GM12801 (cell line): ENCODE results near the gene ADAMTSL1.

ENCODE experiments used
- CTCF ChIP-seq: IDR thresholded peaks from one replicate; pipeline ENCODE4 v1.5.1; 2011; ENCODE audit warnings: control low read depth; ENCODE audit not compliant: insufficient read length; ENCODE audit errors: extremely low read depth

The ADAMTSL1 gene

GRCh38 chr9:18622186-18622836 lies 148.4 kb downstream of the ADAMTSL1 start:
- no peak for TF ChIP-seq CTCF

- no peak for TF ChIP-seq CTCF
Measured at GRCh38 chr9:18623221-18624079, 149.5 kb downstream of the ADAMTSL1 start.

GRCh38 chr9:18626046-18626698 lies 152.2 kb downstream of the ADAMTSL1 start:
- no peak for TF ChIP-seq CTCF

DNA sequence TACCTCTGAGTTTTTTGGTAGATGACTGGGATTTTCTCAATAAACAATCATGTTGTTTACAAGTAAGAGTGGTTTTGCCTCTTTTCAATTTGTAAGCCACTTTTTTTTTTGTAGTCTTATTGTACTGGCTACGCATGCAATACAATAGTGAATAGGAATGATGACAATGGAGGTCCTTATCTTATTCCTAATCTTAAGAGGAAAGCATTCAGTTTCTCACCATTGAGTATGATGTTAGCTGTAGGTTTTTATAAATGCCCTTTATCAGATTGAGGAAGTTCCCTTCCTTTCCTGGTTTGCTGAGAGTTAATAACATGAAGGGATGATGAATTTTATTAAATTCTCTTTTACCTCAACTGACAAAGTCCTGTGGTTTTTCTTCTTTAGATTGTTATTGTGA lies 155.2 kb downstream of the ADAMTSL1 start:
- TF ChIP-seq CTCF: no peak

DNA sequence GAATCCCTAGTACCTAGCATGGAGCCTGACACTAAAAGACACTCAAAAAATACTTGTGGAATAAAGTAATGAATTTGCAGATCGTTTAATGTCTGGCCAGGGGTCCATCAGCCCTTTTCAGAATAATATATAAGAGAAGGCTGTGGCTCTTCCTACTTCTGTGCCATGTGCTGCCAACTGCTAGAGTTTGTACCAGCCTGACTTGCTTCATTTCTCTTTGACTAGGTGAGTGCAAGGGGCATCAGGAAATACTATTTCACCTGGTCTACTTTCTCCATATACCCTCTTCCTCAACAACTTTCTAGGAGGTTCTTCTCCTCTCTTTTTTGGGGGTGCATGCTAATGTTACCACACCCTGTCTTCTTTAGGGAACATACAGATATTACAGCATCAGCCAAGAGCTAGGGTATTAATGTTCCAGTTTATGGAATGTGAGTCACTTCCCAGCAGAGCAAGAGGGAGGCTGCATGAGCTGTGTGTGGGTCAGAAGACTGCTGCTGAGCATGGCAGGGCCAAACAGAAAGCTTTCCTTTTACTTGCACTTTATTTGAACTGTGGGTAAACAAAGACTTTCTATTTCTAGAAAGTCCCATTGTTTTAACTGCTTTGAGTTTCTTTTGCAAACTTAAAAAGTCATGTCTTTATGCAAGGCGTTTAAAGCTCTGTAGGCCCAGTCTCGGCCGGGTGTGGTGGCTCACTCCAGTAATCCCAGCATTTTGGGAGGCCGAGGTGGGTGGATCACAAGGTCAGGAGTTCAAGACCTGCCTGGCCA lies 158.9 kb downstream of the ADAMTSL1 start:
- no peak for TF ChIP-seq CTCF

DNA sequence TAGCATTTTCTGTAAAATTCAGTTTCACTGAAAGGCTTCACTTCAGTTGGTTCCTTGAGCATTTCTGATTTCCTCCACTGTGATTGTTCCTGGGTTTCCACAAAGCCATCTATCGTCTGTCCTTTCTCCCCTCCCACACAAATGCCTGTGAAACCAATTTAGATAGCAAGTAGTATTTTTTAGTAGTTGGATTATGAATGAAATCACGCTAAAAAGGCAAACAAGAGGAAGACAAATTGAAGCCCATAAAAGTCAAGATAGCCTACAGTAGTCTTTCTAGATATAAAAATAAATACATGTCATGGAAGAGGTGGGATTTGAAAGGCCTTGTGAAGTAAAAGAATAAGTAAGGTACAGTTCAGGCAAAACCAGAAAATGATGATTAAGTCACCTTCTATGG lies 162.8 kb downstream of the ADAMTSL1 start:
- no peak for TF ChIP-seq CTCF
